ES-I3 (cell line): Measurements from ENCODE around the gene PLEKHA7.
A peak's percentile ranks its signal among the peaks of the same experiment; 100 is the strongest.
"Not testable (repeated sequence)": the region's sequence is repeated elsewhere in the genome, so short reads cannot be mapped to it uniquely, and the experiment has no call there.

Source experiments
- H3K36me3 ChIP-seq: 2 replicates; pipeline ENCODE4 v1.6.1; 2013; ENCODE audit warnings: mild to moderate bottlenecking, low read length, control low read depth, moderate library complexity; ENCODE audit not compliant: insufficient read depth
- H3K4me1 ChIP-seq: 2 replicates; pipeline ENCODE4 v1.6.1; 2013; ENCODE audit warnings: mild to moderate bottlenecking, control low read depth, low read length; ENCODE audit not compliant: insufficient read depth
- H3K9ac ChIP-seq: 2 replicates; pipeline ENCODE4 v1.6.1; 2013; ENCODE audit warnings: low read depth, mild to moderate bottlenecking, low read length, moderate library complexity
- H3K9me3 ChIP-seq: 2 replicates; pipeline ENCODE4 v1.6.1; 2013; ENCODE audit warnings: mild to moderate bottlenecking, low read length, moderate library complexity; ENCODE audit not compliant: control insufficient read depth, insufficient read depth

PLEKHA7 gene

GRCh38 chr11:17014321-17014832, at the start of gene PLEKHA7:
Gene PLEKHA7 (minus strand): TSS chr11:17014414. CDS start chr11:17014401, 13 bp downstream.
- Histone ChIP-seq H3K9me3 (no peaks in the 10 kb centered on the region), H3K9ac (peak within 1 kb of the TSS; percentile 71), H3K4me1 (peaks cover 19% of the 10 kb centered on the region), H3K36me3 (no peaks in the 10 kb centered on the region)

GRCh38 chr11:17063171-17064002, 49.2 kb upstream of the PLEKHA7 start:
- Histone ChIP-seq H3K36me3 (no peaks in the 10 kb centered on the region), H3K9me3 (no peaks in the 10 kb centered on the region), H3K9ac (no peak overlapping the region), H3K4me1 (no peaks in the 10 kb centered on the region)

- not testable (repeated sequence) for H3K4me1 ChIP-seq, H3K9me3 ChIP-seq, H3K9ac ChIP-seq, H3K36me3 ChIP-seq
These were observed 36.9 kb upstream of the PLEKHA7 start for GRCh38 chr11:17051146-17051545.

GRCh38 chr11:17048491-17048890, 34.3 kb upstream of the PLEKHA7 start:
- not testable (repeated sequence) for H3K36me3 ChIP-seq, H3K9me3 ChIP-seq, H3K9ac ChIP-seq, H3K4me1 ChIP-seq

- no peaks in the 10 kb centered on the region for H3K9me3 ChIP-seq
- no peaks in the 10 kb centered on the region for H3K36me3 ChIP-seq
- no peak overlapping the region for H3K9ac ChIP-seq
- H3K4me1 ChIP-seq = no peaks in the 10 kb centered on the region
These were observed 32.5 kb upstream of the PLEKHA7 start for GRCh38 chr11:17046690-17047089.

- H3K36me3 ChIP-seq = no peaks in the 10 kb centered on the region
These were observed 22.7 kb upstream of the PLEKHA7 start for GRCh38 chr11:17036666-17037658.

GRCh38 chr11:17034027-17034426, 19.8 kb upstream of the PLEKHA7 start:
- not testable (repeated sequence) for H3K36me3 ChIP-seq, H3K9ac ChIP-seq, H3K9me3 ChIP-seq, H3K4me1 ChIP-seq

More at GRCh38 chr11:17036666-17037658, 22.7 kb upstream of the PLEKHA7 start:
- H3K4me1 ChIP-seq = no peaks in the 10 kb centered on the region
- H3K9me3 ChIP-seq = 0 out of 2 replicates have a peak, but pooled peaks cover 4% of the 10 kb centered on the region
- H3K9ac ChIP-seq = no peak overlapping the region

- Histone ChIP-seq H3K9me3 (no peaks in the 10 kb centered on the region), H3K36me3 (no peaks in the 10 kb centered on the region), H3K4me1 (no peaks in the 10 kb centered on the region), H3K9ac (no peak overlapping the region)
These were observed 12.4 kb upstream of the PLEKHA7 start for GRCh38 chr11:17026487-17027082.

- Histone ChIP-seq H3K4me1 (peaks cover 6% of the 10 kb centered on the region; the same call in 1 of the 2 replicates), H3K9me3 (no peaks in the 10 kb centered on the region), H3K9ac (no peak overlapping the region), H3K36me3 (no peaks in the 10 kb centered on the region)
These were observed 10.7 kb upstream of the PLEKHA7 start for GRCh38 chr11:17024924-17025323.

- Histone ChIP-seq H3K4me1 (peaks cover 6% of the 10 kb centered on the region; the same call in 1 of the 2 replicates), H3K36me3 (no peaks in the 10 kb centered on the region), H3K9ac (no peak overlapping the region; the same call in 1 of the 2 replicates), H3K9me3 (no peaks in the 10 kb centered on the region)
These were observed 7.3 kb upstream of the PLEKHA7 start for GRCh38 chr11:17021511-17021910.

GRCh38 chr11:17020831-17021230, 6.6 kb upstream of the PLEKHA7 start:
- Histone ChIP-seq H3K36me3 (no peaks in the 10 kb centered on the region), H3K4me1 (peaks cover 6% of the 10 kb centered on the region; the same call in 1 of the 2 replicates), H3K9me3 (no peaks in the 10 kb centered on the region), H3K9ac (no peak overlapping the region)

GRCh38 chr11:17019232-17019631, 5.0 kb upstream of the PLEKHA7 start:
- no peaks in the 10 kb centered on the region for H3K9me3 ChIP-seq
- H3K36me3 ChIP-seq = no peaks in the 10 kb centered on the region
- H3K9ac ChIP-seq = no peak overlapping the region
- peaks cover 6% of the 10 kb centered on the region; the same call in 1 of the 2 replicates for H3K4me1 ChIP-seq

GRCh38 chr11:17015627-17016126, 1.5 kb upstream of the PLEKHA7 start:
- Histone ChIP-seq H3K4me1 (peaks cover 19% of the 10 kb centered on the region), H3K9me3 (no peaks in the 10 kb centered on the region), H3K9ac (peak overlapping the region; percentile 51; the same call in 1 of the 2 replicates)

More at GRCh38 chr11:17015627-17016126, 1.5 kb upstream of the PLEKHA7 start:
- H3K36me3 ChIP-seq = no peaks in the 10 kb centered on the region
